Left kidney (tissue), 2 donors: ENCODE data around the gene TMEM72. TPM values are rescaled to one million over a fixed set of nuclear protein-coding genes. Genes with fewer than 3 reads are reported as not detected.

Experiments used
- DNase-seq: peaks from one replicate; pipeline ENCODE4 v3.0.0-alpha.2; 2013
- polyA plus RNA-seq: library from polyadenylated mRNA; unstranded; fragments of 120-200 nt; gene quantifications from one replicate; pipeline ENCODE4 v1.2.1, GENCODE V29; 2013; ENCODE audit not compliant: insufficient read length

TMEM72 gene
- polyA plus RNA-seq, 1 donor = 68.0 TPM

- no peak for DNase-seq
These were observed 3.8 kb downstream of the TMEM72 start for GRCh38 chr10:44914891-44915290.

DNA sequence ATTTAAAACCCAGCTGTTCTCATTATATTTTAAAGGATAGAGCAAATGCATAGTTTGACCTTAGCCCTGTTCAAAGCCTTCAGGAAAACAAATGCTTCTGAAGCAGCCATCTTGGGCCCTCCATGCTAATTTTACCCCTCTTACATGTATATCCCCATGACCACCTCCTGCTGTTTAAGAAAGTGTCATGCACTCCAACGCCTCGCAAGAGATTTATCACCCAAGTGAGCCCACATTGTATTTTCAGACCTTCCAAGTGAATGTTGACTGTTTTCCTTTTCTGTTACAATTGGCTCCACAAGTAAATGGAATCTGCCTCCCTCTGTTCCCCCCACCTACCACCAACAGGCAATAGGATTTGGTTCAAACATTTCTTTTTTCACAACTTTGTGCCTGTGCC is 5.3 kb downstream of the TMEM72 start:
- no peak for DNase-seq

GRCh38 chr10:44917848-44918247 is 6.7 kb downstream of the TMEM72 start:
- DNase-seq = no peak

DNA sequence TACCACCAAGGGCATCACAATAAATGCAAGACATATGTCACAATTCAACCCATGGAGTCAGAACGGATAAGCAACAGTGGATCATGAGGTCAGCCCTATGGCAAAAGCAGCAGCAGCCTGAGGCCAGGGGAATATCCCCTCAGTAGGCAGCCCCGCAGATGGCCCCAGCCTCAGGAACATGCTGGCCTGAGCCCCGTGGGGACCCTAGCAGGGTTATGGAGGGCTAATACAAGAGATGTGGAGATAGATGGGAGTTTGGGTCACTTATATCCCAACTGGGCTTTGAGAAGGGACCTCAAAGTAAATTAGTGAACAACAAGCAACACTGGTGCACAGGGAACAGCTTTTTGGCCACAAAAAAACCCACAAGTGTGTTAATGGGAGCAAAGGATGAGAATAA is 9.1 kb downstream of the TMEM72 start:
- no peak for DNase-seq

GRCh38 chr10:44921061-44921460 is 9.9 kb downstream of the TMEM72 start:
- no peak for DNase-seq

GRCh38 chr10:44921506-44921905 is 10.4 kb downstream of the TMEM72 start:
- DNase-seq = no peak

DNA sequence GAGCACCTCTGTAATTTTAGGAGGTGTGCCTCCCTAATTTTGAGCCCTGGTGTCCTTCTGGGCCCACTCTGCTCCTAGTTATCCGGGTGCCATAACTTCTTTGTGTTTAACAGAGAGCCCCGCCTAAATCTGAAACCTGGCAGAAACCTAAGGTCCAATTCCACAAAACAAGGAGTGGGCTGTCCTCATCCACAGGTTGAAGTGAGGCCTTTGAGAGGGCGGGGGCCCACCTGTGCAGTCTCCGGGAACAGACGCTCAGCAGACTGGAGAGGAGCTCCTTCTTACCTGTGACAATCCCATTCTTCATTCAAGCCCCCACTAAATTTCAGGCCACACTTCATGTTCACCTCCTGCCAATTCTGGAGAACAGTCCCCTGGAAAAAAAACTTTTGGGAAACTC is 10.9 kb downstream of the TMEM72 start:
- no peak for DNase-seq

GRCh38 chr10:44922796-44923545 is 11.8 kb downstream of the TMEM72 start:
- no peak for DNase-seq

DNA sequence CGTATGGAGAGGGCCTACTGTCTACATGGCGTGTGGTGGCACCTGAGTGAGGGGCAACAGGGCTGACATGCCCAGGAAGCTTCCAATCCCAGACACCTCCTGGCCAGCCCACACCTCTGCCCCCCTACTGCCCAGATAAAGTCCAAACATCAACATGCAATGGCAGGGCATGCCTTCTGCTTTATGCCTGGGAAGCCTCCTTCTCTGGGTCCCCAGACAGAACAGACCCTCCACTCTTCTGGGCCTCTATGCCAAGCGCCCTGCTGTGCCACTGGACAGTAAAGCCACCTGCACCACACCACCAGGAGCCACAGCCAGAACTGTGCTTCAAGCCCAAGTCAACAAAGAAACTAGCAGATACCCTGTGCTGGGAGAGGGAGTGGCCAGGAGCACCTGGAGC is 12.5 kb downstream of the TMEM72 start:
- DNase-seq = no peak

GRCh38 chr10:44924261-44925040 is 13.3 kb downstream of the TMEM72 start:
- DNase-seq = peak; percentile 36

DNA sequence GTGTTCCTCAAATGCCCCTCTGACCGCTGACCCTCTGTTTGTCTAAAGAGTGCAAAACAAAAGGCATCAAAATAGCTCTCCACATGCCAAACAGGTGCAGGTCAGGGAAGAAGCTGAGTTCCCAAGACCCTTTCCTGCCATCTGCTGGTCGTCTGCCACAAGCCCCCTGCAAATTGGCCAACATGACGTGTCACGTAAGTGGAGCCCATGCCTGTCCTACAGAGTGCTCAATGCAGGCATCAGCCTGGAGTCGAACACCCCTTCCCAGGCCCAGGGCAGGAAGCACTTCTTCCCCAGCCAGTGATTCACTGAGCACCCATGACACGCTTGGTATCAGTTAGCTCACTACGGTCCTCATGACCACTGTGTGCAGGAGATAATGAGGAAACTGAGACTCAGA is 14.1 kb downstream of the TMEM72 start:
- peak; percentile 77 for DNase-seq

GRCh38 chr10:44925811-44926750 is 14.9 kb downstream of the TMEM72 start:
- DNase-seq = no peak

- no peak for DNase-seq
These were observed 15.7 kb downstream of the TMEM72 start for GRCh38 chr10:44926751-44927351.

DNA sequence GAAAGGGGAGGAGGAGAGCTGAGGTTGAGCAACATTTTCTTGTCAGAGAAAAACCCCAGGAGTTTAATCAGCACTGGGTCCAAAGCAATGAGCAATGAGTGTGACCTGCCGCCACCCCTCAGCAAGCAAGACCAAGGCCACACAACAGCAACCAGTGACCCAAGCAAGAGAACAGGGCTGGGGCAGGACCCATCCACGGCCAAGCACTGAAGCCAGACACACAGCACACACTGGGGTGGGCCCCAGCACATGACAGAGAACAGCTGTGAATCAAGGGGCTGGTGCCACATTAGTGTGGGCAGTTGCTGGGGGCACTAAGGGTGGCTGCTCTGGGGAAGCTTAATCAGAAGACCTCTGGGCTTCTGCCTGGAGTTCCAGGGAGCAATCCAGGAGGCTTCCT is 16.2 kb downstream of the TMEM72 start:
- no peak for DNase-seq

DNA sequence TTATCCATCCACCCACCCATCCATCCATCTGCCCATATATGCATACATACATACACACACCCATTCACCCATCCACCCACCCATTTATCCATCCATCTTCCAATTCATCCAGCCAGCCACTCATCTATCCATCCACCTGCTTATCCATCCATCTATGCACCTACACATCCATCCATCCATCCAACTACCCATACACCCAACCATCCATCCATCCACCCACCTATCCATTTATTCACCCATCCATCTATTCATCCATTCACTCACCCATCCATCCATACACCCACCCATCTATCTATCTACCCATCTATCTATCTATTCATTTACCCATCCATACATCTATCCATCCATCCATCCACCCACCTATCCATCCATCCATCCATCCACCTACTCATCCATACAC is 17.3 kb downstream of the TMEM72 start:
- no peak for DNase-seq

DNA sequence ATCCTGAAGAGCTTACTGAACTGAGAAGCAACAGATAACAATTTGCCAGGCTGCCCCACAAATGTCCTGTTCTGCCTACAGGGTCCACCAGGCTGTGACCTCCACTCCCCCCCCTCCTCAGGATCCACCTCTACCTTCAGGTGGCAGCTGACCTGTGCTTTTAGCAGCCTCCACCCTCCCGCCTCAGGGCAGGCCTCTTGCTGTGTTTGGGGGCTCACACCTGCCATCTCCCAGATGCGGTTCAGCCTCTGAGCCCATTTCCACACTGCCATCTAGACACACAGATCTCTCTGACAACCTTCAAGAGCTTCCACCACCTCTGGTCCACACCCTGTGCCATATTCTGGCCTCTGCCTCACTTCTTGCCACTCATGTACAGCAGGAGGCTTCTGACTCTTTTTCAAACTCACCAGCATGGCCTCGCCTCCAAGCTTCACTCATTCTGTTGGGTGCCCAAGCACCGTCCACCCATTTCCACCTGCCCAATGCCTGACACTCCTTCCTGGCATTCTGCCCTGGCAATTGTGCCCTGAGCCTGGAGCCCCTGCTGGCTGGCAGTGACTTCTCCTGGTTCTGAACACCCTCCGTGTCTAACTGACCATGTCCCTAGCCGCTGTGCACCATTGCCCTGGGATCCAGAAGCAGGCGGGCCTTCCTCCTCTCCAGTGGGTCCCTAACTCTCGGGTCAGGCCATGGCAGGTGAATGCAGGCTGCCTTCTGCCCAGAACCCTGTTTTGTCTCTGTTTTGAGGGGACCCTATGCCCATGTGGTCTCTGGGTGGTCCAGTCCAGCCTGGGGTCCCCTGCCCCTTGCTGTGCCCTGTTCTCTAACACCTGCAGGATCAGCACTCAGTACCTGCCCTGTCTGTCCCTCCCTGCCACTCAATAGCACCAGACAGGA is 18.5 kb downstream of the TMEM72 start:
- DNase-seq = no peak

DNA sequence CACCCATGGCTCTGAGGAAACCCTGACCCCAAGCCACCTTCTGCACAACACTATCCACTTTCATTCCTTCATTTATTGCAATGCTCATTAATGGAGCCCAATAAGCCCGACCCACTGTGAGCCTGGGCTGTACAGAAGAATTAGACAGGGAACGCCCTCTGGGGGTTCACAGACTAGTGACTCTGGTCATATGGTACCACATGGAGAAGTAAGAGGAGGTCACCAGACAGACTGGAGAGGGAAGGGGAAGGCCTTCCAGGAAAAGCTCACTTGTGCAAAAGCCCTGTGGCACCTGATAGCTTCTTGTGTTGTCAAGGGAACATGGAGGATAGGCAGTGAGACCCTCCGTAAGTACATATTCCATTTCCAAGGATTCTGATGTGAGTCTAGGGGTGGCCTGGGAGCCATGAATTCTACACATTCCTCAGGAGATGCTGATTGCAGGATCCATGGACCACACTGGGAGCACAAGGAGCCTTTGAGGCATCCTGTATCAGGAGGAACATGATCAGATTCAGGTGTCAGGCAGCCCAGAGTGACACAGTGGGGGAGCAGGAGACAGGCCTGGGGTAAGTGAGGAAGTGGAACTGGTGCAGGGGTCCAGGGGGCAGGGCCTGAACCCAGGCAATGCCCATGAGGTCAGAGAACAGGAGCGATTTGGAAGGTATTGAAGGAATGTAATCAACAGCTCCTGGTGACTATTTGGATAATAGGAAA is 19.9 kb downstream of the TMEM72 start:
- DNase-seq = no peak

DNA sequence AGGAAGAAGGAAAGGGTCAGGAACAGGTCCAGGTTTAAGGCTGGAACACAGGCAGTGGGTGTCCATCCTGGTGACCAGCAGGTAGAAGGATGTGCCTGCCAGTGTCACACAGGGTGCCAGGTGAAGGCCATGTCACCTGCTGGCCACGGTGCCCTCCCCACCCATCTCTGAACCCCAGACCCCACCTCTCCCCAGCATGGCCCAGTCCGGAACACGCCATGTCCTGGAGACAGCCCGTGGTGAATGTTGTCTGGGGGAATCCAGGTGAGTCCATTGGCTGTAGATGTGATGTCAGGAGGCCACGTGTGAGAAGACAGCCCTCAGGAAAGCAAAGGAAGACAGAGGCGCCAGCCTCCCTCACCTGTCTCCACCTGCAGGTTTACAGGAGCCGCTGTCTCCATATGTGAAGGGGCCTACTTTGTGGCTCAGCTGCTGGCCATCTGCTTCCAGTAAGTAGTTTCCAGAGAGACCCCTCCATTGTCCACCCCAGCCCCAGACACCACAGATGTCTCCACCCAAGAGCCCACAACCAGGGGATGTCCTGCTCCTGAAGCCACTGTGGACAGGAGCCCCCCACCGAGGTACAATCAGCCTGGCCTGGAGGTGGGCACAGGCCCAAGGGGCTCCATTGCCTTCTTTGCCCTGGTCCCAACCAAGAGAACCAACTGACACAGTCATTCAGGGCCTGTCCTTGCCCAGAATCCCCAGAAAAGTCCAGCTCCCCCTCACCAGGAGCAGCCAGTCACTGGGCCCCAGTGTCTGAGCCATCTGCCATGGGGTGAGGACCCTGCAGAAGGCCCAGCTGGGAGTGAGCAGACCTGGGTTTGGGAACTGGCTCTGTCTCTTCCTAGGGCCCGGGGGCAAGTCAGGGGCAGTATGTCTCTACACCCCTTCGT is 20.7 kb downstream of the TMEM72 start:
- DNase-seq = no peak
